ENCODE results near the gene OR2V2.
"Not testable (repeated sequence)": the region's sequence is repeated elsewhere in the genome, so short reads cannot be mapped to it uniquely, and the experiment has no call there.

OR2V2 gene

GRCh38 chr5:181146927-181147636 lies at the start of gene OR2V2:
Gene OR2V2, plus strand, starts transcription at chr5:181147586. Its CDS starts 7,357 bp downstream, at chr5:181154943.
- not testable (repeated sequence) for H3K9me3 ChIP-seq (ENCODE audit: control insufficient read depth in 1 of 2, low read length in 2 of 2); H3K27me3 ChIP-seq (ENCODE audit: control insufficient read depth in 1 of 2, insufficient read depth in 2 of 2, low read length in 2 of 2); H3K4me3 ChIP-seq (ENCODE audit: low read depth in 1 of 2, low read length in 2 of 2); H3K4me1 ChIP-seq (ENCODE audit: control insufficient read depth in 1 of 2, insufficient read depth in 2 of 2, low read length in 2 of 2); H3K27ac ChIP-seq (ENCODE audit: low read depth, low read length); H3K9ac ChIP-seq (ENCODE audit: low read depth in 1 of 2, low read length in 2 of 2); H3K36me3 ChIP-seq (ENCODE audit: control insufficient read depth in 1 of 2, insufficient read depth in 2 of 2, low read length in 2 of 2)

GRCh38 chr5:181097759-181098491 lies 49.5 kb upstream of the OR2V2 start:
- not testable (repeated sequence) for H3K4me3 ChIP-seq (ENCODE audit: low read depth in 1 of 2, low read length in 2 of 2); H3K4me1 ChIP-seq (ENCODE audit: control insufficient read depth in 1 of 2, insufficient read depth in 2 of 2, low read length in 2 of 2); H3K9ac ChIP-seq (ENCODE audit: low read depth in 1 of 2, low read length in 2 of 2); H3K9me3 ChIP-seq (ENCODE audit: control insufficient read depth in 1 of 2, low read length in 2 of 2); H3K27ac ChIP-seq (ENCODE audit: low read depth, low read length); H3K36me3 ChIP-seq (ENCODE audit: control insufficient read depth in 1 of 2, insufficient read depth in 2 of 2, low read length in 2 of 2)
- H3K27me3 ChIP-seq (ENCODE audit: control insufficient read depth in 1 of 2, insufficient read depth in 2 of 2, low read length in 2 of 2) = peaks cover 17 to 19% of the 10 kb centered on the region in 2 donors

GRCh38 chr5:181098762-181099601 lies 48.4 kb upstream of the OR2V2 start:
- peaks cover 17 to 19% of the 10 kb centered on the region in 2 donors for H3K27me3 ChIP-seq (ENCODE audit: control insufficient read depth in 1 of 2, insufficient read depth in 2 of 2, low read length in 2 of 2)
- H3K4me1 ChIP-seq (ENCODE audit: control insufficient read depth in 1 of 2, insufficient read depth in 2 of 2, low read length in 2 of 2) = no peaks in the 10 kb centered on the region
- no peaks in the 10 kb centered on the region for H3K36me3 ChIP-seq (ENCODE audit: control insufficient read depth in 1 of 2, insufficient read depth in 2 of 2, low read length in 2 of 2)

GRCh38 chr5:181099602-181100086 lies 47.7 kb upstream of the OR2V2 start:
- no peak overlapping the region for H3K4me3 ChIP-seq (ENCODE audit: low read depth in 1 of 2, low read length in 2 of 2)
- no peaks in the 10 kb centered on the region for H3K9me3 ChIP-seq (ENCODE audit: control insufficient read depth in 1 of 2, low read length in 2 of 2)
- no peak overlapping the region for H3K27ac ChIP-seq (ENCODE audit: low read depth, low read length)
- H3K36me3 ChIP-seq (ENCODE audit: control insufficient read depth in 1 of 2, insufficient read depth in 2 of 2, low read length in 2 of 2) = no peaks in the 10 kb centered on the region
- no peak overlapping the region for H3K9ac ChIP-seq (ENCODE audit: low read depth in 1 of 2, low read length in 2 of 2)
- H3K27me3 ChIP-seq (ENCODE audit: control insufficient read depth in 1 of 2, insufficient read depth in 2 of 2, low read length in 2 of 2) = peaks cover 17 to 25% of the 10 kb centered on the region in 2 donors
- H3K4me1 ChIP-seq (ENCODE audit: control insufficient read depth in 1 of 2, insufficient read depth in 2 of 2, low read length in 2 of 2) = no peaks in the 10 kb centered on the region

More at GRCh38 chr5:181098762-181099601, 48.4 kb upstream of the OR2V2 start:
- Histone ChIP-seq H3K27ac (ENCODE audit: low read depth, low read length) (no peak overlapping the region), H3K4me3 (ENCODE audit: low read depth in 1 of 2, low read length in 2 of 2) (no peak overlapping the region), H3K9me3 (ENCODE audit: control insufficient read depth in 1 of 2, low read length in 2 of 2) (no peaks in the 10 kb centered on the region), H3K9ac (ENCODE audit: low read depth in 1 of 2, low read length in 2 of 2) (no peak overlapping the region)

GRCh38 chr5:181100121-181100875 lies 47.1 kb upstream of the OR2V2 start:
- Histone ChIP-seq H3K9ac (ENCODE audit: low read depth in 1 of 2, low read length in 2 of 2) (no peak overlapping the region), H3K9me3 (ENCODE audit: control insufficient read depth in 1 of 2, low read length in 2 of 2) (no peaks in the 10 kb centered on the region), H3K4me3 (ENCODE audit: low read depth in 1 of 2, low read length in 2 of 2) (no peak overlapping the region), H3K4me1 (ENCODE audit: control insufficient read depth in 1 of 2, insufficient read depth in 2 of 2, low read length in 2 of 2) (no peaks in the 10 kb centered on the region), H3K27me3 (ENCODE audit: control insufficient read depth in 1 of 2, insufficient read depth in 2 of 2, low read length in 2 of 2) (peaks cover 17 to 28% of the 10 kb centered on the region in 2 donors), H3K27ac (ENCODE audit: low read depth, low read length) (no peak overlapping the region), H3K36me3 (ENCODE audit: control insufficient read depth in 1 of 2, insufficient read depth in 2 of 2, low read length in 2 of 2) (no peaks in the 10 kb centered on the region)

GRCh38 chr5:181101030-181101641 lies 46.2 kb upstream of the OR2V2 start:
- H3K27ac ChIP-seq (ENCODE audit: low read depth, low read length); H3K36me3 ChIP-seq (ENCODE audit: control insufficient read depth in 1 of 2, insufficient read depth in 2 of 2, low read length in 2 of 2); H3K4me3 ChIP-seq (ENCODE audit: low read depth in 1 of 2, low read length in 2 of 2); H3K9me3 ChIP-seq (ENCODE audit: control insufficient read depth in 1 of 2, low read length in 2 of 2); H3K9ac ChIP-seq (ENCODE audit: low read depth in 1 of 2, low read length in 2 of 2); H3K4me1 ChIP-seq (ENCODE audit: control insufficient read depth in 1 of 2, insufficient read depth in 2 of 2, low read length in 2 of 2): not testable (repeated sequence)
- H3K27me3 ChIP-seq (ENCODE audit: control insufficient read depth in 1 of 2, insufficient read depth in 2 of 2, low read length in 2 of 2) = peaks cover 17 to 28% of the 10 kb centered on the region in 2 donors

GRCh38 chr5:181101930-181102674 lies 45.3 kb upstream of the OR2V2 start:
- peaks cover 20 to 33% of the 10 kb centered on the region in 2 donors for H3K27me3 ChIP-seq (ENCODE audit: control insufficient read depth in 1 of 2, insufficient read depth in 2 of 2, low read length in 2 of 2)
- not testable (repeated sequence) for H3K9me3 ChIP-seq (ENCODE audit: control insufficient read depth in 1 of 2, low read length in 2 of 2); H3K4me1 ChIP-seq (ENCODE audit: control insufficient read depth in 1 of 2, insufficient read depth in 2 of 2, low read length in 2 of 2); H3K27ac ChIP-seq (ENCODE audit: low read depth, low read length); H3K4me3 ChIP-seq (ENCODE audit: low read depth in 1 of 2, low read length in 2 of 2); H3K9ac ChIP-seq (ENCODE audit: low read depth in 1 of 2, low read length in 2 of 2); H3K36me3 ChIP-seq (ENCODE audit: control insufficient read depth in 1 of 2, insufficient read depth in 2 of 2, low read length in 2 of 2)

GRCh38 chr5:181104259-181104568 lies 43.2 kb upstream of the OR2V2 start:
- H3K27me3 ChIP-seq (ENCODE audit: control insufficient read depth in 1 of 2, insufficient read depth in 2 of 2, low read length in 2 of 2) = peaks cover 25 to 42% of the 10 kb centered on the region in 2 donors
- H3K36me3 ChIP-seq (ENCODE audit: control insufficient read depth in 1 of 2, insufficient read depth in 2 of 2, low read length in 2 of 2); H3K4me3 ChIP-seq (ENCODE audit: low read depth in 1 of 2, low read length in 2 of 2); H3K4me1 ChIP-seq (ENCODE audit: control insufficient read depth in 1 of 2, insufficient read depth in 2 of 2, low read length in 2 of 2); H3K9ac ChIP-seq (ENCODE audit: low read depth in 1 of 2, low read length in 2 of 2); H3K27ac ChIP-seq (ENCODE audit: low read depth, low read length); H3K9me3 ChIP-seq (ENCODE audit: control insufficient read depth in 1 of 2, low read length in 2 of 2): not testable (repeated sequence)

Data from duodenal mucosa (tissue), 2 donors.